CD4-positive, alpha-beta T cell treated with Interleukin-2 at 100 ng/mL for 4 hours (primary cell): ENCODE data around the gene GNS.

Experiments
- DNase-seq: peaks from one replicate; pipeline ENCODE4 v3.0.0-alpha.2; 2020; ENCODE audit warnings: low spot score

The GNS gene

GRCh38 chr12:64759035-64759894 lies at the start of gene GNS:
TSS of gene GNS (minus strand) at chr12:64759406. CDS start at chr12:64759276, 130 bp downstream.
- DNase-seq = peak; percentile 95

GRCh38 chr12:64808110-64808509 lies 48.9 kb upstream of the GNS start:
- no peak for DNase-seq

GRCh38 chr12:64806593-64807460 lies 47.6 kb upstream of the GNS start:
- no peak for DNase-seq

GRCh38 chr12:64806173-64806572 lies 47.0 kb upstream of the GNS start:
- no peak for DNase-seq

- peak; percentile 56 for DNase-seq
These were observed 43.1 kb upstream of the GNS start for GRCh38 chr12:64802180-64802775.

GRCh38 chr12:64801381-64801780 lies 42.2 kb upstream of the GNS start:
- no peak for DNase-seq

- DNase-seq = no peak
These were observed 41.4 kb upstream of the GNS start for GRCh38 chr12:64800640-64801039.

- no peak for DNase-seq
These were observed 39.0 kb upstream of the GNS start for GRCh38 chr12:64798165-64798564.

GRCh38 chr12:64797156-64797555 lies 38.0 kb upstream of the GNS start:
- no peak for DNase-seq

- peak; percentile 83 for DNase-seq
These were observed 37.1 kb upstream of the GNS start for GRCh38 chr12:64796205-64796845.

- DNase-seq = no peak
These were observed 35.1 kb upstream of the GNS start for GRCh38 chr12:64794305-64794704.

GRCh38 chr12:64793610-64794009 lies 34.4 kb upstream of the GNS start:
- no peak for DNase-seq

GRCh38 chr12:64792128-64792527 lies 32.9 kb upstream of the GNS start:
- no peak for DNase-seq

GRCh38 chr12:64791036-64791435 lies 31.8 kb upstream of the GNS start:
- no peak for DNase-seq

GRCh38 chr12:64790166-64790565 lies 31.0 kb upstream of the GNS start:
- no peak for DNase-seq

- no peak for DNase-seq
These were observed 26.6 kb upstream of the GNS start for GRCh38 chr12:64785838-64786237.

- no peak for DNase-seq
These were observed 23.1 kb upstream of the GNS start for GRCh38 chr12:64782191-64782876.

- no peak for DNase-seq
These were observed 22.3 kb upstream of the GNS start for GRCh38 chr12:64781280-64782190.

GRCh38 chr12:64780531-64781279 lies 21.5 kb upstream of the GNS start:
- no peak for DNase-seq

GRCh38 chr12:64780132-64780530 lies 20.9 kb upstream of the GNS start:
- no peak for DNase-seq
